ENCODE measurements around the gene ITIH4.

Gene ITIH4

DNA sequence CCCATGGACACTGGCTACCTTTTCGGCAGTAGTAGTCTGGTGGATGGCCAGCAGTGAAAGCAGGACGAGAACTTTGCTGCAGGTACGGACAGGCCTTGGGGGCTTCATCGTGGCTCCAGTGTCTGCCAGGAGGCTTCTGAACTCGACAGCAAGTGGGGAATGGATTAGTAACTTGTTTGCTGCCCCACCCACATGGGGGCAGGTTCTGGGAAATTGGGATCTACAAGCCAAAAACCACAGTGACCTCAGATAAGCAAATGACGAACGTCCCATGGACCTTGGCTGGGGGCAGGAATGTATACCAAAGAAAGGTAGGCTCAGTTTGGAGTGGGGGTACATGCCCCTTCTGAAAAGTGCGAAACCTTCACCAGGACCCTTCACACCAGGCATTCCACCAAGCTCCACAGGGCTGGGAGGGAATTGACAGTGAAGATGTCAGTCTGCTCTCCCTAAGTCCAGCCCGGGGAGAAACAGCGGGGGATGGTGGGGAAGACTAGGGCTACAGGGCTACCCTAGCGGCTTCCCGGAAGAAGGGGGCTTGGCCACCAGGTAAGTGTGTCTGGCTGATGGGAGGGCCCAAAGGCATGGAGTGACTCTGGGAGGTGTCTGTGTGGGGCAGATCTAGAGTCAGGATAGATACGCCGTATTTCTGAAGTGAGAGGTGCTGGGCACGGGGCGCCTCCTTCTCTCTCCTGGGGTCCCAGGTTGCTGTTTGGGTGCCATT, at the start of gene ITIH4:
Gene ITIH4 (minus strand): TSS at position 138 of the 724 bp plus-strand sequence. CDS start 30 bp downstream, at position 108.
- no peak for DNase-seq (ENCODE audit: low read depth in 2 of 2)

DNA sequence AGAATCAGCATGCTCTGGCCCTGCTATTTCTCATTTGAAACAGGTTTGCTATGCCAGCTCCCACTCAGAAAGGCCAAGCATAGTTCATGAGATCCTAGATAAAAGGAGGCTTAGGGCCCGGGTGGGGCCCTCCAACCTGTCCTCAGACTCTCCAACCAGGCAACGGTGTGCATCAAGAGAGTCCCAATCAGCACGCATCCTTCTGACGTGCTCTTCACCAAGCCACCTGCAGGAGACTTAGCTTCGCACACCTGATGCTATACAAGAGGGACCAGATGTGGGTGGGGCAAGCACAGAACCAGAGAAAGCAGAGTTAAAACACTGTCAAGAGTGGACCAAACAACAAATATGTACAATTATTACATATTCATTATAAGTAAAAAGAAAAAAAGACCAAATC, 49.6 kb upstream of the ITIH4 start:
- no peak for DNase-seq (ENCODE audit: low read depth in 2 of 2)

DNA sequence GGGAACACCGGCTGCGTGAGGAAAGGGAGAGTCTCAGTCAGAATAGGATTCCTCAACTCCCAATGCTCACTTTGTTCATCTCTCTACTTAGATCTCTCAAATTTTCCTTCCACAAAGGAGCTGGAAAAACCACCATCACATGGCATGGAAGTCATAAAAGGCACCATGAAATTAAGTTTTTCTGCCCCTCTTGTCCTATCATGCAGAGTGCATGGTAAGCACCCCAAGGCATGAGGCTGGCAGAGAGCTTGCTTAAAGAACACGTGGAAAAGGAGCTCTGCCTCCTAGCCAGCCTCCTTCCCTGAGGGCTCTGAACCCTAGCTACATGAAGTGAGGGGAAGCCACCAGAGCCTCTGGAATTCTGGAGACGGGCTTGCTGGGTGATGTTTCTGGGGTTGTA, 49.1 kb upstream of the ITIH4 start:
- no peak for DNase-seq (ENCODE audit: low read depth in 2 of 2)

DNA sequence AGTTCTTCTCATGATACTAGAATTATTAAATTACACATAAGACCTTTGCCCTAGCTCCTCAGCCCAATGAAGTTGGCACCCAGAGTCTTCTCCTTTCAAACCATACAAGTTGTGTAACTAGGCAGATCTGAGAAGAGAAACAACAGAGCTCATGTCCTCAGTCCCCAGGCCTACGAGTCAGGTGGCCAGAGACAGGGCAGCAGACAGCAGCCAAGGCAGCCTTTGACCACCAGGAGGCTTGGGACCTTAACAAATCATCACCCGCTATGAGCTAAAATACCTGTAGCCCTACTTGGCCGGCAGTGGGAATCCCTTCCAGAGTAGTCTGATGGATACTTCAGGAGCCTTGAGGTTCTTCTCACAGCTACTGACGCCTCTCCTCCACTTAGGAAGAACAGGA, 48.6 kb upstream of the ITIH4 start:
- no peak for DNase-seq (ENCODE audit: low read depth in 2 of 2)

DNA sequence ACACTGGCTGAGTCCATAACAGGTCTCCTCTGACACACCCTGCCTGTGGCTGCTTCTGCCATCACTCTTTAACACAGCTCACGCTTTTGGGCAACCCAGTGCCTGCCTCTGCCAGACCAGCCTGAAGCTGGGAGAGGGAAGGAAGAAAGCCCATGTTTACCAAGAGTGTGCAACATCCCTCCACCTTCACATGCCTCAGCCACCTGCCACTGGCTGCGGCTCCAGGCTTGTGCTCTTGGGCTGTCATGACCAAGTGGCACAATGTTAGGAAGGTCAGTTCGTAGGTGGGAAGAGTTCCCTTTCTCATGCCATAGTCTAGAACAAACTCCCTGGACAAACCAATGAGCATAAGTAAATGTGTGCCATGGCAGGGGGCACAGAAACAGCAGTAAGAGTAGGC, 46.6 kb upstream of the ITIH4 start:
- DNase-seq (ENCODE audit: low read depth in 2 of 2), result no peak

DNA sequence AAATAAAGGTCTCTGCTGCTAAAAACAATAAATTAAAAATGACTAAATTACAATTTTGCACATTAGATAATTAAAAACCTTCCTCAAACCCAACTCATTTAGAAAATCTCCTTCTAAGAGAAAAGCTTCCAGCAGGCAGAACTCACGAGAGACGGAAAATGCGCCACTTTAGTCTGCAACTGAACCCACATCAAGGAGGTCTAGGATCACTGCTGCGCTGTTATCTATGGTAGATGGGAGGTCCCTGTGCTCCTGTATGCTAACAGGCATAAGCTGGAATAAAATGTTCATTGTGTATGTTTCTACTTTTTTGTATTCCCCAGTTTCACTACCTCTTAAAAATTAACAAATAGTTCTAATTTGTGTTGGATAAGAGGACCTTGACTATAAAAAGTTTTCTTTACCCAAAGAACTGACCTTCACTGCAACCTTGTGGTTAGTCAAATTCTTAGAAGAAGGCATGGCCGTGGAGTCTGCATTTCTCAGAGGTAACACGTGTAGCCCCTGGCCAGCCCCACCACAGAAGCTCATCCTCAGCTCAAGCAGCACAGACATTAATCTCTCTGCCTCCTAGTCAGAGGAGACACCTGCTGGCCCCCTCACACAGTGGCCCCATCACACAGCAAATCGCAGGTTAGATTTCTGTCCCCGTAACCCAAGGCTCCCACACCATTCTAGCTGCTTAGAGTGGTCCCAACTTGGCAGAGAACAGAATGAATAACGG, 44.6 kb upstream of the ITIH4 start:
- DNase-seq (ENCODE audit: low read depth in 2 of 2), result no peak

DNA sequence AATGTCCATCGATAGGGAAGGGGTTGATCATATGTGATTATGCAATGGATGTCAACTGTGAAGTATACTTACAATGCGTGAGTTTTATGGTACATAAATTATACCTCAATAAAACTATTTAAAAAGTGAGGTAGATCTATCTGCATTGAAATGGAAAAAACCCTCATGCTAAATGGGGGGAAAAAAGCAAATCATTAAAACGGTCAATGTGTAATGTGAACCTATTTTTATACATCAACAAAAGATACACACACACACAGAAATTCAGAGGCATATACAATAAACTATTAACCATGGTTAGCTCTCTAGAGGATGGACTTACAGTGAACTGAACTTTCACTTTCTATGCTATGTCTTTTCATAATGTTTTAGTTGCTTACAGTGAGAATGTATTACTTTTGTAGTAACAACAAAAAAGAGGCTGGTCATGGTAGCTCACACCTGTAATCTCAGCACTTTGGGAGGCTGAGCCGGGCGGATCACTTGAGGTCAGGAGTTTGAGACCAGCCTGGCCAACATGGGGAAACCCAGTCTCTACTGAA, 43.8 kb upstream of the ITIH4 start:
- DNase-seq (ENCODE audit: low read depth in 2 of 2), result no peak

DNA sequence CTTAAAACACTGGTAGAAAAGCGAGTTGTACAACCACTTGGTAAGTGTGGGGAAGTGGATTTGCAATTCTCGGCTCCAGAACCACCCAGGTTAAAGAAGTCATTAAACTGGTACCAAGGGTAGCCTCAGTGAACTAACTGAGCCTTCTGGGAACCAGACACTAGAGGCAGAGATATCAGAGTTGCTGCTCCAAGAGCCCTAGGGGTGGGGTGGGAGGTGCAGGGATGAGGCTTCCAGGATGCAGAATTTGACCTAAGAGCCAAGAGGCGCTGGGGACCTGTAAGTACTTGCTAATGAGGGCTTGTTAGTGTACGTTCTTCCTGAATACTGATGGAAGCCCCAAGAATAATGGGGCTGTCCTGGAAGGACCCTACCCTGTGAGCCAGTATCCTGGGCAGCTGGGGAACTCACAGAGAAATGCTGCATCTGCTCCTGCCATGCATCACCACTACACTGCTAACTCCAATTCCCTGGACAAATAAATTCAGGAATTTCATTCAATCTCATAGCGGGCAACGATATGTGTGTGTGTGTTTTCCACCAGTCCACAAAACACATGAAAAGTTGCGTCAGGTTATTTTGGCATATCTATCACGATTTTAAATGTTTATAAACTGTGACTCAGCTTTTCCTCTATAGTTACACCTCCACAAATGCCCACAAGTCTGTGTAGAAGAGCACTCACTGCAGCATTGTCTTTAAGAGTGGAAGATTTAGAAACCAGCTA, 43.1 kb upstream of the ITIH4 start:
- DNase-seq (ENCODE audit: low read depth in 2 of 2), result no peak

DNA sequence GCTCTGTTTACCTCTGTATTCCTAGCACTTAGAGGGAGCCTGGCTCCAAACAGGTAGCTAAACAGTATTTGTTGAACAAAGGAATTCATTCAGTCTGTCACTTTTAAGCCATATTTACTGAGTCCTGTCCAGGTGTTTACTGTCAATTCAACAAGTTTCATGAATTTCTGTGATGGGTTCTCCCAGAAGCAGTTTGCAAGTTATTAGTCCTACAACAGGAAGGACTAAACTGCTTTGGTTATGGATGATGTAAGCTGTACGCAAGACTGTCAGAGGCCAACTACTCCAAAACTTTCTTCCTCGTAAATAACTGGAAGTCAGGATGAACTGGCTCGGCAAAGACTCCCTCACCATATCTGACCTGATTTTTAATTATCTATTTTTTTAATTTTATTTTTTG, 41.8 kb upstream of the ITIH4 start:
- no peak for DNase-seq (ENCODE audit: low read depth in 2 of 2)

DNA sequence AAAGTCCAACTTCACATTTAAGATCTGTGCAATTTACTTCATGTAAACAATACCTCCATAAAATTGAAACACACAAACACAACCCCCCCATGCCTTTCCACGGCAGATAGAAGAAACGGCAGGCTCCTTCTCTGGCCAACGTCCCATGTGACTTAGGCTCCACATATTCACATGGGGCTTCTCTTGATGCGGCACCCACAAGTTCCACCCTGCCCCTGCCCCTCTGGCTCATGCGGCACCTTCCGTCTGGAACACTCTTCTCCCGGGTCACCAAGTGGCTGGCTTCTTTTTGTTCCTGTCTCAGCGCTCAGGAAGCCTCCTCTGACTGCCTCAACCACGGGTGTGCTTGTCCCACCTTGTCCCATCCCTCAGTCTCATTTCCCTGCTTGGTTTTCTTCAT, 41.3 kb upstream of the ITIH4 start:
- DNase-seq (ENCODE audit: low read depth in 2 of 2), result no peak

DNA sequence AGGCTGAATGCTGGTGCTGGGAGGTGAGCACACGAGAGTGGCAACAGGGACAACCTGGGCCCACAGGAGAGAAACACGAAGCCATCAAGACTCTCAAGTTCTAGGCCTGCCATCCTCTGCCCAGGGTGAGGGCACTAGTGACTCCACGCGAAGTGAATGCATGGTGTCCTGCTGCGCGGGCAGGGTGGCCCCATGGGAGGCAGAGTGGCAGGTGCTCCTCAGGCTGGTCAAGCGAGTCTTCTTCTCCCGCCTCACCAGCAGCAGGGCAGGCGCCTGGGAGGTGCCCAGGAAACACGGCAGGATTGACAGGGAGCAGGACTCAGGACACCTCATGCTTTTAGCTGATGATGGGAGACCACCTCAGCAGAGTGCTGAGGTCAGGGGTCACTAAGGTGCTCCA, 40.0 kb upstream of the ITIH4 start:
- no peak for DNase-seq (ENCODE audit: low read depth in 2 of 2)

DNA sequence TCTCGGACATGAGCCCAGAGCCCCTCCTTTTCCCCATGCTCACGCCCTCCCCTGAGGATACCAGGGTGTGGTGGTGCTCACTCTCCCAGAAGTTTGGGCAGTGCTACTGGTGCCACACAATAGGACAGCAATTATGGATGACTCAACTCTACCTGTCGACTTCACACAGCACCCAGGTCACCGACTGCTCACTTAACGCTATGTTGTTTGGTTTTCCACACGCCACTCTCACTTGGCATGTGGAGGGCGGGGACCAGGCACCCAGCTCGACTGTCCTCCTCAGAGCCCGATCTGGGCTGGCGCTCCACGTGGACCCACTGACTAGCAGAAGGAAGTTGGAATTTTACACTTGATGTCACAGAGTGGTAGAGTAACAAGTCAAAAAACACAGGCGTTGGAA, 36.0 kb upstream of the ITIH4 start:
- no peak for DNase-seq (ENCODE audit: low read depth in 2 of 2)

DNA sequence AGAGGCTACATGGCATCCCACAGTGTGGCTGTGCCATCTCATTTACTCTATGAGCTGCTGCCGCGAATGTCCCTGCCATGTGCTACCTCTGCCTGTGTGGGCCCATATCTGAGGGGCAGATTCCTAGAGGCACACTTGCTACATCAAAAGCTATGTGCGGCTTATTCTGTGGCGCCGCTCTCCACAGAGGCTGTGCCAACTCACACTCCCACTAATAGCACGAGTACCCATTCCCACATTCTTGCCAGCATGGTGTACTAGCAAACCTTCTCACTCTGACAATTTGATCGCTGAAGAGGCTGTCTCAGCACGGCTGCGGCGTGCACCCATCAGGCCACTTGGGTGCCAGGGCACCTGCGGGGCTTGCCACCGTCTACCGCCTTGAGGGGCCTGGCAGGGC, 35.5 kb upstream of the ITIH4 start:
- no peak for DNase-seq (ENCODE audit: low read depth in 2 of 2)

DNA sequence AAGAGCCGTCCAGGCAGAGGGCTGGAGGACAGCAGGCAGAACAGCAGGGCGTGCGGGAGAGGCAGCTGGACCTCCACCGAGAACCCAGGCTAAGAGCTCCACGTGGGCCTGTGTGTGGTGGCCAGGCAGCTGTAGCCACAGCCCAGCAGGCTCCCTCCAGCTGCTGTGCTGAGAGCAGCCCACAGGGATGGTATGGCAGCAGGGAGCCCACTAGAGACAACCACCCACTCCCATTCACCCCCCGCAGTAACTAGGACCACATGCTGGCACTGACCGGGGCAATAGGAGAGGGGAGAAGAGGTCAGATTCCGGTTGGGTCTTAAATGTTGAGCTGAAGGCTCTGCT, 29.9 kb upstream of the ITIH4 start:
- DNase-seq (ENCODE audit: low read depth in 2 of 2), result no peak

DNA sequence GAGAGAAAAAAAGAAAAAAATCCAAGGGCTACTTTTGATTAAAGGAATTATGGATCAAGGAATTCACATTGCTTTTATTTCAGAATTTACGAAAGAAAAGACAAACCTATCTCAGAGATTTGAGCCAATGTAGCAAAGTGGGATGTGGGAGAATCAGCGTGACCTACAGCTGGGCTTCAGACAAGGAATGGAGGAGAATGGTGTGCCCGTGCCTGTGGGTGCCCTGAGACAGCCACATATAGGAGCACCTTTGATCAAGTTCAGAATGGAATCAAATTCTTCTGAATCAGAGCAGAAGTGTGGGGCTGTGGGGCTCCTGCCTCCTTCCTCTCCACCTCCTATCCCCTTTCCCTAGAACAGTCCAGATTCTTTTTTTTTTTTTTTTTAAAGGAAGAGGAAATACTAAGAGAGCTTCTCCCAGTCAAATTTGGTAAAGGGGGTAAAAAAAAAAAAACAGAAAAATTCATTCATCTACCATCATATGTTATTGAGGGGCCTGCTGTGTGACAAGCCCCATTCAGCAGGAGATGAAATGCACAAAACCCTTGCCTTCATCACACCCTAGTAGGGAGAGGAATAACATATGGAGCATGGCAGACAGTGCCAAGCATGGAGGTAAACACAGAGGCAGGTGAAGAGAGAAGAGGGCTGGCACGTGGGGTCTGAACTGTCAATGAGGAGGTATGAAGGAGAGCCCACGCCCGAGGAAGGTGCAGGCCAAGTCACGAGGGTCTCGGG, 29.4 kb upstream of the ITIH4 start:
- no peak for DNase-seq (ENCODE audit: low read depth in 2 of 2)

DNA sequence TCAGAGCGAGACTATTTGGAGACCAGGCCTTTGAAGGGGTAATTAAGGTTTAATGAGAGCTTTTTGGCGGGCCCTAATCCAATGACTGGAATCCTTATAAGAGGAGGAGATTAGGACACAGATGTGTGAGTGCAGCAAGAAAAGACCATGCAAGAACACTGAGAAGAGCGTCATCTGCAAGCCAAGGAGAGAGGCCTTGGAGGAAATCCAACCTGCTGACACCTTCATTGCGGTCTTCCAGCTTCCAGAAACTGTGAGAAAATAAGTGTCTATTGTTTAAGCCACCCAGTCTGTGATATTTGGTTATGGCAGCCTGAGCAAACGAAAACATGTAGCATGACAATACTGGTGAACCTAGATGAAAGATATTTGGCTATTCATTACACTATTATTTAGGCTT, 27.4 kb upstream of the ITIH4 start:
- DNase-seq (ENCODE audit: low read depth in 2 of 2), result no peak

DNA sequence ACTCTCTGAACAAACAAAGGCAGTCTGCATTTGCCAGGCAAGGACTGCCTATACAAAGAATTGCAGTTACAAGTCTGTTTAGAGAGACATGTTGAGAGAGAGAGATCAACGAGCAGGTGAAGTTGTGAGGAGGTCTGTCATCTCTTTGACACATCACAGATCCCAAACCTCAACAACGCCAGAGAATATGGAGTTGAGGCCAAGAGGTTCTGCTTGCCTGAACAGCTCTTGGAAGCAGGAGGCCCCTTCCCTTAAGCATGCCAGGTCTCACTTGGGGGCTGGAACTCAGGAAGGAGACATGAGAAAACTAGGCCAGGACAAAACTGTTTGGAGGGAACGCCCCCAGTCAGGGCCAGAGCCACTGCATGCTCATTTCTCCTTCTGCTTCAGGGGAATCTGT, 26.7 kb upstream of the ITIH4 start:
- no peak for DNase-seq (ENCODE audit: low read depth in 2 of 2)

DNA sequence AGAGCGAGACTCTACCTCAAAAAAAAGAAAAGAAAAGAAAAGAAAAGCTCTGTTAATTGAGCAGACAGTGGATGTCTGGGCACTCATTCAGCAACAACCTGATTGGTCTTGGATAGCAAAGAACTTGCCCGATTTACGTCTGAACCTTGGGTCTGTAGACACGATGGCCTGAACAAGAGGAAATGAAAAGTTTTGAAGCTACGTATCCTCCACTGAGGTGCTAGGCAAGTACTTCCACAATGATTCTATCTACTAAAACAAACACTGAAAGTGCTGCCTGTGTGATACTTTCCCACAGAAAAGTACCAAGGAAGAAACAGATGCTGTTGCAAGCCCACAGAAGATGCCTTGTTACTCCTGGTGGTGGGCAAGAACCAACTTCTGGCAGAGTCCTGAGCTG, 26.2 kb upstream of the ITIH4 start:
- DNase-seq (ENCODE audit: low read depth in 2 of 2), result no peak

DNA sequence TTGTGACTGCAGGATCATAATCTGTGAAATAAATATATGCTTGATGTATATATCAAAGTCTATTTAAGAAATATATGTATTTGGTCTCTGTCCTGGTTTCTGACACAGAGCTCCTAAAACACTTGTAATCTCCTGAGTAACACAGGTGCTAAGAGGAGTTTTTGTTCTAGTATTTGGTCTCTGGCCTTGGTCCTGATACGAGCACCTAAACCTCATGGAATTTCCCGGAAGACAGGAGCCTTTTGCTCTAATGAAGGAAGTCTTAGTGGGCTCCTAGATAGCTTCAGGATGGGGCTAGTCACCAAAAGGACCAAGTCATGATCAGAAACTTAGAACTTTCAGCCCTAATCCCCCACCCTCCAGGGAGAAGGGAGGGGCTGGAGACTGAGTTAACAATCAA, 23.5 kb upstream of the ITIH4 start:
- no peak for DNase-seq (ENCODE audit: low read depth in 2 of 2)

DNA sequence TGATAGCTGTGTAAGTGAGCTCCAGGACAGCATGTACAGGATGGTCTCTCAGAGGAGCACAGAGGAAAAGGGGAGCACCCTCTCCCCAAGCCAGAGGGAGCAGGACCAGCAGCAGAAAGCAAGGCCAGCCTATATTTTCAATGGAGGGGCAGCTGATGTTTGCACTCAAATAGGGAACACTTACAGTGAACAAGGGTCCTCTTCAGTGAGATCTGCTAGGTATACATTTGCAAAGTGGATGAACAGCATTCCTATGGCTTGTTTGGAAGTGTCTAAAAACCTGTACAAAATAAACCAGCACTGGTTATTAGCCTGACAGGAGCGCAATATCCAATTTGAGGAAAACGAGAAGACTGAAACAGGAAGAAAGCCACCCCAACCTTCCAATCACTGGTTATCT, 21.9 kb upstream of the ITIH4 start:
- DNase-seq (ENCODE audit: low read depth in 2 of 2), result no peak

DNA sequence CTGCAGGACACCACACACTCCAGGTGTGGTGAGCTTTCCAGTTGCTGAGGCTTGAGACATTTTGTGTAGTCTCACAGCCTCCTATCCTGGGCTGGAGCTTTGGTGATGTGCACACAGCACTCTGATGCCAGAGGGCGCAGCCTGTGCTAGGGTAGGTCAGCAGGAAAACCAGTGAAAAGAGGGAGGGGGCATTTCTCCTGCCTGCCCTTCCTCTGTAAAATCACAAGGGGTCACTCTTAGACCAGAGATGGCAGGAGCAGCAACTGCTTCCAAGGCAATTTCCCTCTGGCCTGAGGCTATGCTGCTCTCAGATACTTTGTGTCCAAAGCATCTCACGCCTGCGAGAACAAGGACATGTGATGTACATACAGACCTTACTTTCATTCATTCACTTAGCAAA, 20.9 kb upstream of the ITIH4 start:
- peak in 1 of 2 experiments; percentile 13 for DNase-seq (ENCODE audit: low read depth in 2 of 2)

DNA sequence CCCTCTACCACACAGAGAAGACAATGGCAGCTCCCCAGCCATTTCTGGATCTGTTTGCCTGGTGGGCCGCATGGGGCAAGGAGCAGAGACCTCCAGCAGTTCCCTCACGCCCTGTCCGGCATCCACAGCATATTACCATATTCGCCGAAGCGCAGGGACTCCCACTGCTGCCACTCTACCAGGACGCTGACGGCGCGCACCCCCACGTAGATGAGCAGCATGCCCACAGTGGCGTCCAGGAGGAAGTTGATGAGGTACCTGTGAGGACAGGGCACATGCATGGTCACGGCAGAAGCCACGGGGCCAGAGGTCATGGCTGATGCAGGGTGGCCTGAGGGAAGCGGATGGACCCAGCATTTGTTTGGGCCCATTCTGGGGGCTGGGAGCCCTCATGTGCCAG, 19.2 kb upstream of the ITIH4 start:
- no peak for DNase-seq (ENCODE audit: low read depth in 2 of 2)

All from stimulated activated CD4-positive, alpha-beta T cell treated with anti-CD3 and anti-CD28 coated beads, Interleukin-12 subunit alpha, Interleukin-12 subunit beta, amount 100 ng/mL, for 24 hours (primary cell).